ENCODE measurements around the gene SYNJ2. TPM values are rescaled to one million over a fixed set of nuclear protein-coding genes. Genes with fewer than 3 reads are reported as not detected.

SYNJ2 gene
- total and polyA plus RNA-seq, 2 of the 4 experiments (the other 2 are of a cell fraction), result 40.8 to 45.2 TPM

DNA sequence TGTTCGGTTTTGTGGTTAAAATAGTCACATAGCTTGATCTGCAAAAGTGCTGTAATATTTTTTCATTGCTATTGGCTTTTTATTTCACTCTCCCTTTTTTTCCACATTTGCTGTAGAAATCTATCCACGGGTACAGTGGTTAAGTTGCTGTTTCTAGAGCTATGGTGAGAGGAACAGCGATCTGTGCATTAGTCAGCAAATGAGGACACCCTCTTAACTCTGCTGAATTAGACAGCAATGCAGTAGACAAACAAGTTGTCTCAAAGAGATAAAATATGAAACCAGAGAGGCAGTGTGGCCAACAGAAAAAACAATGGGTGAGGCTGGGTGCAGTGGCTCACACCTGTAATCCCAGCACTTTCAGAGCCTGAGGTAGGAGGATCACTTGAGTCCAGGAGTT, 17.6 kb upstream of the SYNJ2 start:
- peaks cover 8% of the 10 kb centered on the region for H3K9me3 ChIP-seq (ENCODE audit: control insufficient read depth, insufficient read depth, low read length)
- no peak overlapping the region for H2BK15ac ChIP-seq (ENCODE audit: low read depth, low read length)
- no peaks in the 10 kb centered on the region for H3K79me1 ChIP-seq (ENCODE audit: low read depth in 1 of 2, low read length in 2 of 2)
- no peaks in the 10 kb centered on the region for H3K4me1 ChIP-seq (ENCODE audit: control insufficient read depth, insufficient read depth, low read length)
- dilution Hi-C loops (cut with HindIII; ENCODE audit: low sequenced_read_pairs, unreplicated experiment), result no loop called here
- no peak overlapping the region for H2BK5ac ChIP-seq (ENCODE audit: low read depth, low read length, poor library complexity, severe bottlenecking)
- TF ChIP-seq, protein P1, sequence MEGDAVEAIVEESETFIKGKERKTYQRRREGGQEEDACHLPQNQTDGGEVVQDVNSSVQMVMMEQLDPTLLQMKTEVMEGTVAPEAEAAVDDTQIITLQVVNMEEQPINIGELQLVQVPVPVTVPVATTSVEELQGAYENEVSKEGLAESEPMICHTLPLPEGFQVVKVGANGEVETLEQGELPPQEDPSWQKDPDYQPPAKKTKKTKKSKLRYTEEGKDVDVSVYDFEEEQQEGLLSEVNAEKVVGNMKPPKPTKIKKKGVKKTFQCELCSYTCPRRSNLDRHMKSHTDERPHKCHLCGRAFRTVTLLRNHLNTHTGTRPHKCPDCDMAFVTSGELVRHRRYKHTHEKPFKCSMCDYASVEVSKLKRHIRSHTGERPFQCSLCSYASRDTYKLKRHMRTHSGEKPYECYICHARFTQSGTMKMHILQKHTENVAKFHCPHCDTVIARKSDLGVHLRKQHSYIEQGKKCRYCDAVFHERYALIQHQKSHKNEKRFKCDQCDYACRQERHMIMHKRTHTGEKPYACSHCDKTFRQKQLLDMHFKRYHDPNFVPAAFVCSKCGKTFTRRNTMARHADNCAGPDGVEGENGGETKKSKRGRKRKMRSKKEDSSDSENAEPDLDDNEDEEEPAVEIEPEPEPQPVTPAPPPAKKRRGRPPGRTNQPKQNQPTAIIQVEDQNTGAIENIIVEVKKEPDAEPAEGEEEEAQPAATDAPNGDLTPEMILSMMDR (conservative IDR thresholded peaks at IDR 0.05; ENCODE audit: low read depth, low read length), result no peak
- TF ChIP-seq MAFK (IDR thresholded peaks at IDR 0.05; ENCODE audit: low read depth, low read length) (no peak), CEBPB (IDR thresholded peaks at IDR 0.05; ENCODE audit: low read depth, low read length) (no peak), MAZ (IDR thresholded peaks at IDR 0.05; ENCODE audit: borderline replicate concordance, low read depth, low read length) (no peak), RFX5 (IDR thresholded peaks at IDR 0.05; ENCODE audit: low read depth, low read length) (no peak), RAD21 (IDR thresholded peaks at IDR 0.05; ENCODE audit: low read length) (no peak), NFE2L2 (IDR thresholded peaks at IDR 0.05; ENCODE audit: low read depth, low read length) (no peak)
- H3K56ac ChIP-seq (ENCODE audit: extremely low read depth, insufficient read depth, low read length), result no peak overlapping the region
- H3K27me3 ChIP-seq (ENCODE audit: control insufficient read depth, insufficient read depth, low read length), result no peaks in the 10 kb centered on the region
- H3K14ac ChIP-seq (replicated peaks; ENCODE audit: low read depth, low read length), result no peak overlapping the region
- no peak overlapping the region for H3K18ac ChIP-seq (ENCODE audit: low read depth, low read length)
- intact Hi-C loops (cut with micrococcal nuclease), result no loop called here
- no peak overlapping the region for H3K27ac ChIP-seq (ENCODE audit: insufficient read depth, low read length)
- H3K9me1 ChIP-seq (ENCODE audit: insufficient read depth, low read length), result 0 out of 2 replicates have a peak, but pooled peaks cover 3% of the 10 kb centered on the region
- H3K36me3 ChIP-seq (ENCODE audit: control insufficient read depth, insufficient read depth, low read length), result no peaks in the 10 kb centered on the region
- no peak overlapping the region for H4K91ac ChIP-seq (ENCODE audit: insufficient read depth, low read depth, low read length)
- CTCF ChIA-PET, result no interaction called here
- POLR2A ChIA-PET (ENCODE audit: unreplicated experiment), result no interaction called here
- no peak overlapping the region for H3K4ac ChIP-seq (ENCODE audit: low read depth, low read length)
- no peak overlapping the region for H3K23ac ChIP-seq (ENCODE audit: low read depth, low read length)
- BruUV-seq (replicated peaks), result no TSS peak
- no peak overlapping the region for H2AK5ac ChIP-seq (ENCODE audit: low read depth, low read length)
- H3K4me3 ChIP-seq (ENCODE audit: insufficient read depth, low read depth, low read length), result no peak overlapping the region
- H3K4me2 ChIP-seq (ENCODE audit: low read depth, low read length), result no peak overlapping the region
- no peaks in the 10 kb centered on the region for H4K20me1 ChIP-seq (ENCODE audit: insufficient read depth, low read length)
- H2BK120ac ChIP-seq (ENCODE audit: low read depth, low read length), result no peak overlapping the region
- DNase-seq (peak; percentile 38), ATAC-seq (ENCODE audit: low read depth) (no peak; the same call in 1 of the 2 replicates)
- H2AK9ac ChIP-seq (replicated peaks; ENCODE audit: low read depth, low read length, poor library complexity), result no peak overlapping the region
- no peak overlapping the region for H2BK20ac ChIP-seq (ENCODE audit: low read depth, low read length)
- no CpG with 5 or more reads among the region's 3 CpGs for WGBS, 2 experiments (ENCODE audit: extremely low coverage in 2 of 2, insufficient read length in 1 of 2)
- no peak overlapping the region for H3K9ac ChIP-seq (ENCODE audit: low read depth, low read length)
- in situ Hi-C loops (cut with MboI; ENCODE audit: low sequenced_read_pairs), result no loop called here
- no peak overlapping the region for H4K5ac ChIP-seq (ENCODE audit: low read depth, low read length)
- H4K8ac ChIP-seq (ENCODE audit: low read depth in 2 of 2, low read length in 2 of 2), result no peak overlapping the region
- H2AFZ ChIP-seq (replicated peaks; ENCODE audit: low read length, poor library complexity), result no peak overlapping the region
